K562 (cell line): ENCODE measurements around the gene CLK4.

Source experiments
- FOS ChIP-seq: IDR thresholded peaks from 3 replicates; pipeline ENCODE4 v1.6.1; 2011; ENCODE audit not compliant: insufficient read length; ENCODE audit errors: extremely low read depth
- GABPA ChIP-seq: fragments of 200-800 bp; sonication (Bioruptor generic); conservative IDR thresholded peaks from 2 replicates; pipeline ENCODE4 v1.6.1; 2016; ENCODE audit warnings: low read depth, missing genetic modification characterization, missing compliant biosample characterization
- POLR3A ChIP-seq: IDR thresholded peaks from 2 replicates; pipeline ENCODE4 v1.6.1; 2011; ENCODE audit warnings: borderline replicate concordance, mild to moderate bottlenecking, moderate library complexity; ENCODE audit not compliant: insufficient read length, insufficient read depth; ENCODE audit errors: extremely low read depth
- ZNF232 ChIP-seq: sonication (generic); formaldehyde crosslinking; IDR thresholded peaks from 2 replicates; pipeline ENCODE4 v1.8.0; 2022; ENCODE audit warnings: mild to moderate bottlenecking, missing genetic modification reagents
- ZNF253 ChIP-seq: fragments of 250-450 bp; sonication (Bioruptor Pico); conservative IDR thresholded peaks from 2 replicates; pipeline ENCODE4 v1.6.1; 2021; ENCODE audit warnings: mild to moderate bottlenecking
- ZNF778 ChIP-seq: fragments of 450-650 bp; formaldehyde crosslinking; IDR thresholded peaks from 2 replicates; pipeline ENCODE4 v1.4.0; 2020; ENCODE audit warnings: mild to moderate bottlenecking, moderate library complexity
- TF ChIP-seq, protein P1 (sequence below): sonication (generic); formaldehyde crosslinking; IDR thresholded peaks from 2 replicates; pipeline ENCODE4 v1.5.0; 2020; ENCODE audit warnings: missing genetic modification reagents
- TF ChIP-seq, protein P2 (sequence below): fragments of 150-350 bp; conservative IDR thresholded peaks from 2 replicates; pipeline ENCODE4 v1.6.1; 2014; ENCODE audit warnings: low read length
- TF ChIP-seq, protein P3 (sequence below): sonication (generic); formaldehyde crosslinking; IDR thresholded peaks from 2 replicates; pipeline ENCODE4 v1.9.0; 2022; ENCODE audit warnings: mild to moderate bottlenecking, missing genetic modification reagents

DNA sequence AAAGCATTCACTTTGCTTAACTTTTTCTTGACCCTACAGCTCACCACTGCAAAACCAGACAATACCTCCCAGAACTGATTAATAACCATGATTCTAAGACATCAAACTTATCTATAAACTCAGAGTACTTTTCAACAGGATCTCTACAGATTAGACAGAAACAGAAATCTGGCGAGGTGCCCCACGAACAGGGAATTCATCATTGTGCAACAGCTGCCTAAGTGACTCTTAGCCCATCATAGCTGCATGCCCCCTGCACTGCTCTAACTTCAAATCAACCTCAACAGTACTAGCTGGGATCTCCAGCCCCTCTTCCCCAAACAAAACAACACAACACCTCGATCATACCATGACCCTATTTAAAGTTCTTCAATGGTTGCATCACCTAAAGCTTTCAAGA is 20.6 kb downstream of the CLK4 start:
- TF ChIP-seq, protein P1, sequence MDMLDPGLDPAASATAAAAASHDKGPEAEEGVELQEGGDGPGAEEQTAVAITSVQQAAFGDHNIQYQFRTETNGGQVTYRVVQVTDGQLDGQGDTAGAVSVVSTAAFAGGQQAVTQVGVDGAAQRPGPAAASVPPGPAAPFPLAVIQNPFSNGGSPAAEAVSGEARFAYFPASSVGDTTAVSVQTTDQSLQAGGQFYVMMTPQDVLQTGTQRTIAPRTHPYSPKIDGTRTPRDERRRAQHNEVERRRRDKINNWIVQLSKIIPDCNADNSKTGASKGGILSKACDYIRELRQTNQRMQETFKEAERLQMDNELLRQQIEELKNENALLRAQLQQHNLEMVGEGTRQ (CRISPR knock-in tag), result no peak
- no peak for TF ChIP-seq POLR3A
- TF ChIP-seq ZNF232 (CRISPR knock-in tag), result no peak
- TF ChIP-seq ZNF778 (CRISPR knock-in tag), result no peak
- TF ChIP-seq, protein P2, sequence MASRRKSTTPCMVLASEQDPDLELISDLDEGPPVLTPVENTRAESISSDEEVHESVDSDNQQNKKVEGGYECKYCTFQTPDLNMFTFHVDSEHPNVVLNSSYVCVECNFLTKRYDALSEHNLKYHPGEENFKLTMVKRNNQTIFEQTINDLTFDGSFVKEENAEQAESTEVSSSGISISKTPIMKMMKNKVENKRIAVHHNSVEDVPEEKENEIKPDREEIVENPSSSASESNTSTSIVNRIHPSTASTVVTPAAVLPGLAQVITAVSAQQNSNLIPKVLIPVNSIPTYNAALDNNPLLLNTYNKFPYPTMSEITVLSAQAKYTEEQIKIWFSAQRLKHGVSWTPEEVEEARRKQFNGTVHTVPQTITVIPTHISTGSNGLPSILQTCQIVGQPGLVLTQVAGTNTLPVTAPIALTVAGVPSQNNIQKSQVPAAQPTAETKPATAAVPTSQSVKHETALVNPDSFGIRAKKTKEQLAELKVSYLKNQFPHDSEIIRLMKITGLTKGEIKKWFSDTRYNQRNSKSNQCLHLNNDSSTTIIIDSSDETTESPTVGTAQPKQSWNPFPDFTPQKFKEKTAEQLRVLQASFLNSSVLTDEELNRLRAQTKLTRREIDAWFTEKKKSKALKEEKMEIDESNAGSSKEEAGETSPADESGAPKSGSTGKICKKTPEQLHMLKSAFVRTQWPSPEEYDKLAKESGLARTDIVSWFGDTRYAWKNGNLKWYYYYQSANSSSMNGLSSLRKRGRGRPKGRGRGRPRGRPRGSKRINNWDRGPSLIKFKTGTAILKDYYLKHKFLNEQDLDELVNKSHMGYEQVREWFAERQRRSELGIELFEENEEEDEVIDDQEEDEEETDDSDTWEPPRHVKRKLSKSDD, result no peak
- TF ChIP-seq ZNF253 (CRISPR knock-in tag), result no peak
- TF ChIP-seq FOS, result no peak
- TF ChIP-seq, protein P3, sequence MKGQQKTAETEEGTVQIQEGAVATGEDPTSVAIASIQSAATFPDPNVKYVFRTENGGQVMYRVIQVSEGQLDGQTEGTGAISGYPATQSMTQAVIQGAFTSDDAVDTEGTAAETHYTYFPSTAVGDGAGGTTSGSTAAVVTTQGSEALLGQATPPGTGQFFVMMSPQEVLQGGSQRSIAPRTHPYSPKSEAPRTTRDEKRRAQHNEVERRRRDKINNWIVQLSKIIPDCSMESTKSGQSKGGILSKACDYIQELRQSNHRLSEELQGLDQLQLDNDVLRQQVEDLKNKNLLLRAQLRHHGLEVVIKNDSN (CRISPR knock-in tag), result no peak
- no peak for TF ChIP-seq GABPA (tag)
